Calu3 (cell line): ENCODE data around the gene SMG7. TPM values are rescaled to one million over a fixed set of nuclear protein-coding genes. Genes with fewer than 3 reads are reported as not detected.

ENCODE experiments used
- BruUV-seq: library from RNA; stranded (reverse); fragments of 400-500 nt; replicated peaks from 2 replicates; lab custom pipeline; 2021; lab: Mats Ljungman, UMichigan
- CTCF ChIA-PET: fragments of 300-600 bp; sonication (Branson Sonifier 250); formaldehyde crosslinking; loops from one replicate; lab custom pipeline; 2022; ENCODE audit warnings: antibody characterized with exemption; lab: Charles Lee
- DNase-seq: peaks from one replicate; pipeline ENCODE4 v3.0.0; 2022
- H3K27ac Mint-ChIP-seq: one replicate; pipeline ENCODE4 v1.8.0; 2022; ENCODE audit warnings: mixed read lengths; ENCODE audit not compliant: unreplicated experiment
- H3K27me3 Mint-ChIP-seq: one replicate; pipeline ENCODE4 v1.8.0; 2022; ENCODE audit warnings: mixed read lengths; ENCODE audit not compliant: unreplicated experiment
- H3K36me3 Mint-ChIP-seq: one replicate; pipeline ENCODE4 v1.8.0; 2022; ENCODE audit warnings: mild to moderate bottlenecking, moderate library complexity, mixed read lengths; ENCODE audit not compliant: insufficient read depth, unreplicated experiment
- H3K4me1 Mint-ChIP-seq: one replicate; pipeline ENCODE4 v1.8.0; 2022; ENCODE audit warnings: mild to moderate bottlenecking, low read depth, mixed read lengths; ENCODE audit not compliant: unreplicated experiment
- H3K4me3 Mint-ChIP-seq: one replicate; pipeline ENCODE4 v1.8.0; 2022; ENCODE audit warnings: mild to moderate bottlenecking, low read depth, moderate library complexity, mixed read lengths; ENCODE audit not compliant: unreplicated experiment
- H3K9me3 Mint-ChIP-seq: one replicate; pipeline ENCODE4 v1.8.0; 2022; ENCODE audit warnings: low read depth, mixed read lengths; ENCODE audit not compliant: unreplicated experiment
- CTCF ChIP-seq: fragments of 200-600 bp; IDR thresholded peaks from one replicate; pipeline ENCODE4 v1.8.0; 2022; ENCODE audit warnings: antibody characterized with exemption; ENCODE audit not compliant: unreplicated experiment
- intact Hi-C: fragments of 100-400 bp; cut with micrococcal nuclease; formaldehyde crosslinking; loops from one replicate; pipeline ENCODE4 v1.10.0; 2022; ENCODE audit not compliant: unreplicated experiment
- total RNA-seq: library from RNA; stranded (reverse); gene quantifications from 2 replicates; pipeline ENCODE4 v1.2.3, GENCODE V29; 2022

Gene SMG7
- total RNA-seq, 1 experiment from 2014 or later: 96.3 TPM

- CTCF ChIA-PET: interaction anchor here (1.6 kb wide), 1 partner anchor 13 kb away, joined by 5 read pairs; no protein-coding TSS in a partner anchor
- Mint-ChIP-seq H3K27ac (peak overlapping the region; percentile 66), H3K4me3 (peak overlapping the region; percentile 48), H3K27me3 (no peaks in the 10 kb centered on the region), H3K36me3 (no peaks in the 10 kb centered on the region), H3K4me1 (peaks cover 56% of the 10 kb centered on the region), H3K9me3 (no peaks in the 10 kb centered on the region)
- no peak for TF ChIP-seq CTCF
- intact Hi-C loops: loop anchor here (5.0 kb wide), 1 partner anchor 36 kb away; no protein-coding TSS in a partner anchor
- BruUV-seq: no TSS peak
- no peak for DNase-seq
These were observed 8.7 kb downstream of the SMG7 start for GRCh38 chr1:183480971-183481441.

- H3K9me3 Mint-ChIP-seq: no peaks in the 10 kb centered on the region
- H3K27me3 Mint-ChIP-seq: no peaks in the 10 kb centered on the region
- DNase-seq: no peak
- CTCF ChIA-PET: no interaction called here
- no peaks in the 10 kb centered on the region for H3K36me3 Mint-ChIP-seq
- H3K4me3 Mint-ChIP-seq: no peak overlapping the region
- no peak overlapping the region for H3K27ac Mint-ChIP-seq
- no peak for TF ChIP-seq CTCF
- BruUV-seq: no TSS peak
- intact Hi-C loops: loop anchor here (5.0 kb wide), 1 partner anchor 34 kb away; no protein-coding TSS in a partner anchor
- peaks cover 62% of the 10 kb centered on the region for H3K4me1 Mint-ChIP-seq
These were observed 10.9 kb downstream of the SMG7 start for GRCh38 chr1:183483224-183483623.

GRCh38 chr1:183484254-183484653 lies 12.0 kb downstream of the SMG7 start:
- no peak for DNase-seq
- Mint-ChIP-seq H3K4me3 (no peak overlapping the region), H3K9me3 (no peaks in the 10 kb centered on the region), H3K27ac (no peak overlapping the region), H3K36me3 (no peaks in the 10 kb centered on the region), H3K4me1 (peaks cover 52% of the 10 kb centered on the region), H3K27me3 (no peaks in the 10 kb centered on the region)
- BruUV-seq: no TSS peak
- peak; percentile 32 for TF ChIP-seq CTCF
- intact Hi-C loops: loop anchor here (5.0 kb wide), 1 partner anchor 33 kb away; no protein-coding TSS in a partner anchor
- CTCF ChIA-PET: interaction anchor here (0.7 to 1.2 kb wide), 5 partner anchors 31 to 522 kb away, joined by 3 to 5 read pairs (median 3); no protein-coding TSS in a partner anchor

- CTCF ChIA-PET: interaction anchor here (0.7 to 1.2 kb wide), 5 partner anchors 30 to 522 kb away, joined by 3 to 5 read pairs (median 3); no protein-coding TSS in a partner anchor
- Mint-ChIP-seq H3K4me1 (peaks cover 46% of the 10 kb centered on the region), H3K36me3 (no peaks in the 10 kb centered on the region), H3K27ac (no peak overlapping the region), H3K4me3 (no peak overlapping the region), H3K27me3 (no peaks in the 10 kb centered on the region), H3K9me3 (no peaks in the 10 kb centered on the region)
- BruUV-seq: no TSS peak
- no peak for DNase-seq
- intact Hi-C loops: loop anchor here (5.0 kb wide), 1 partner anchor 32 kb away; no protein-coding TSS in a partner anchor
- TF ChIP-seq CTCF: no peak
These were observed 12.6 kb downstream of the SMG7 start for GRCh38 chr1:183484851-183485250.
